OCI-LY1 (cell line): ENCODE data around the gene LCN6.

Source experiments
- CTCF ChIP-seq: fragments of 200-600 bp; sonication (generic), shearing (Covaris generic); IDR thresholded peaks from 2 replicates; pipeline ENCODE4 v1.5.1; 2017; ENCODE audit warnings: mild to moderate bottlenecking, antibody characterized with exemption, low read length, moderate library complexity, mixed read lengths
- EZH2 ChIP-seq: fragments of 200-600 bp; sonication (generic), shearing (Covaris generic); IDR thresholded peaks from 2 replicates; pipeline ENCODE4 v1.8.0; 2017; ENCODE audit warnings: borderline replicate concordance, mixed run types, mild to moderate bottlenecking, antibody characterized with exemption, low read length, moderate library complexity, mixed read lengths

DNA sequence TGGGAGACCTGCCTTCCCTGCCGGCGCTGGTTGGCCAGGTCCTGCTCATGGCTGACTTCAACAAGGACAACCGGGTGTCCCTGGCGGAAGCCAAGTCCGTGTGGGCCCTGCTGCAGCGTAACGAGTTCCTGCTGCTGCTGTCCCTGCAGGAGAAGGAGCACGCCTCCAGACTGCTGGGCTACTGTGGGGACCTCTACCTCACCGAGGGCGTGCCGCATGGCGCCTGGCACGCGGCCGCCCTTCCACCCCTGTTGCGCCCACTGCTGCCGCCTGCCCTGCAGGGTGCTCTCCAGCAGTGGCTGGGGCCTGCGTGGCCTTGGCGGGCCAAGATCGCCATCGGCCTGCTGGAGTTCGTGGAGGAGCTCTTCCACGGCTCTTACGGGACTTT, 25.4 kb downstream of the LCN6 start:
- TF ChIP-seq CTCF (no peak), EZH2 (no peak)
